HG02981 (cell line): Measurements from ENCODE around the gene BUD31.
A peak's percentile ranks its signal among the peaks of the same experiment; 100 is the strongest.
"Not testable (repeated sequence)": the region's sequence is repeated elsewhere in the genome, so short reads cannot be mapped to it uniquely, and the experiment has no call there.

ENCODE experiments used
- ATAC-seq: cut with Tn5 transposase; IDR thresholded peaks from one replicate; pipeline ENCODE4 v1.9.1; 2021; ENCODE audit warnings: mild to moderate bottlenecking, moderate library complexity; ENCODE audit not compliant: unreplicated experiment

The BUD31 gene

DNA sequence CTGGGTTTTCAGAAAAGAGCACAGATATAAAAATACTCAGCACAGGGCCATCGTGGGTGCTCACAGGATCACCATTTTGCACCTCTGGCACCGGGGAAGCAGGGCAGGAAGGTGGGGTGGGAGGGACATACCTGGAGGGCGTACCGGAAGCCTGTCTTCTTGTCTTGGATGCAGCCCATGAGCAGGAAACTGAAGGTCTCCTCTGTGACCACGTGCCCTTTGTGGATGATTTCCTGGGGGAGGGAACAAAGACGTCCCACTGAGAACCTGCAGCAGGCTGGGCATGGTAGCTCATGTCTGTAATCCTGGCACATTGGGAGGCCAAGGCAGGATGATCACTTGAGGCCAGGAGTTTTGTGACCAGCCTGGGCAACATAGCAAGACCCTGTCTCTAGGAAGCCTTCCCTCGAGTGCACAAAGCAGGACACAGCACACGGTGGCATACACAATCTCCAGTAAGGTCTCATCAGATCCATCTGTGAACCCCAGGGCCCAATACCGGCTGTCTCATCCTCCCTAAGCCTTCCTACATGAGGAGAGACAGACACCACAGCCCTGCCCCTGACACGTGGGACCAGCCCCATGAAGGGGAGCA, 20.3 kb downstream of the BUD31 start:
- ATAC-seq: no peak

DNA sequence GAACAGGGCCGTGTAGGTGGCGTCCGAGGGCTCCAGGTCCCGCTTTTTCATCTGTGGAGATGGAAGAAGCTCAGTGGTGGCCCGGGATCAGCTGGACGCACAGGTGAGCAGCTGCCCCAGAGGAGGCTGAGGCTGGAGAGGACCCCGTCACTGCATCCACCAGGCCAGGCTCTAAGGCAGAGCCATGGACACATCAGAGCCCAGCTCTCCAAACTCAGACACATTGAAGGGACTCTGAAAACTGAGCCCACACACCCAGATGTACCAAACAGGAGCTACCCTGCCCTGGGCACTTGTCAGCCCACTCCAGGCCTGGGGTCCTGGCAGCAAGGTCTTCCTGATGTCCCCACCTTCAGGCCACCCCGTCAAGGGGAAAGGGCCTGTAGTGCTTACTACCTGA, 21.0 kb downstream of the BUD31 start:
- no peak for ATAC-seq

DNA sequence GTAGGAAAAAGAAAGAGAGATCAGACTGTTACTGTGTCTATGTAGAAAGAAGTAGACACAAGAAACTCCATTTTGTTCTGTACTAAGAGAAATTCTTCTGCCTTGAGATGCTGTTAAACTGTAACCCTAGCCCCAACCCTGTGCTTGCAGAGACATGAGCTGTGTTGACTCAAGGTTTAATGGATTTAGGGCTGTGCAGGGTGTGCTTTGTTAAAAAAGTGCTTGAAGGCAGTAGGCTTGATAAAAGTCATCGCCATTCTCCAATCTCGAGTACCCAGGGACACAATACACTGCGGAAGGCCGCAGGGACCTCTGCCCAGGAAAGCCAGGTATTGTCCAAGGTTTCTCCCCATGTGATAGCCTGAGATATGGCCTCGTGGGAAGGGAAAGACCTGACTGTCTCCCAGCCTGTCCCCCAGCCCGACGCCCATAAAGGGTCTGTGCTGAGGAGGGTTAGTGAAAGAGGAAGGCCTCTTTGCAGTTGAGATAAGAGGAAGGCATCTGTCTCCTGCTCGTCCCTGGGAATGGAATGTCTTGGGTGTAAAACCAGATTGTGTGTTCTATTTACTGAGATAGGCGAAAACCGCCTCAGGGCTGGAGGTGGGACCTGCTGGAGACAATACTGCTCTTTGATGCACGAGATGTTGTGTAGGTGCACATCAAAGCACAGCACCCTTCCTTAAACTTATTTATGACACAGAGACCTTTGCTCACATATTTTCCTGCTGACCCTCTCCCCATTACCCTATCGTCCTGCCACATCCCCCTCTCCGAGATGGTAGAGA, 23.2 kb downstream of the BUD31 start:
- ATAC-seq: not testable (repeated sequence)

DNA sequence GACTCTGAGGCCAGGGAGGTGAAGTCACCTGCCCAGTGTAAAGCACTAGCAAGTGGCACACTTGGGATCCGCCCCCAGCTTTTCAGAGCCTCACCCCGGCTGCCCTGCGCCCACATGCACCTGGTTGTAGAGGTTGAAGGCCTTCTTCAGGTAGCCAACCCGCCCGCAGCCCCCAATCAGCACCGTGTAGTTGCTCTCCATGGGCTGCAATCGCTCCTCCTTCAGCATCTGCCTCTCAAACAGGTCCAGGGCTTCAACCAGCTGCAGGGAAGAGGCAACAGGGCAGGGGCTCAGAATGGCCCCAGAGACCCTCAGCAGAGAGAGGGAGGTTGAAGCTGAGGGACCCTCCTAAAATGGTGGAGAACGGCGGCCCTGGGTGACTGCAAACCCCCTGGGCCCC, 24.4 kb downstream of the BUD31 start:
- ATAC-seq: no peak

DNA sequence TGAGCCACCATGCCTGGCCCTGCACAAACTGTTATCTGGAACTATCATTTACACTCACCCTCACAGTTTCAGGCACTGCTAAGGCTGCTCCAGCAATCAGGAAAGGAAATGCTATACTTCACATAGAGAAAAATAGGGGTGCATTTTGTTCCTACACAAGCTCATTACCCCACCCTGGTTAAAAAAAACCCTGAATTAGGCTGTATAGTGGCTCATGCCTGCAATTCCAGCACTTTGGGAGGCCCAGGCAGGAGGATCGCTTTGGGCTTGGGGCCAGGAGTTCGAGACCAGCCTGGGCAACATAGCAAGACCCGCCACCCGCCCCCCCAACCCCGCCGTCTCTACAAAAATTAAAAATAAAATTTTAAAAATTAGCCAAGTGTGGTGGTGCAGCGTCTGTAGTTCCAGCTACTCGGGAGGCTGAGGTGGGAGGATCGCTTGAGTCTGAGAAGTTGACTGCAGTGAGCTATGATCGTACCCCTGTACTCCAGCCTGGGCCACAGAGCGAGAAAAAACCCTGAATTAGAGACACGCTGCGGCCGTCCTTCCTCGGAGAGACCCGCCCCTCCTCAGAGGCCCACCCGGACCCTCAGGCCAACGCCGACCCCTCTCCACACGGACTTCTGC, 29.3 kb downstream of the BUD31 start:
- peak; percentile 3 for ATAC-seq

DNA sequence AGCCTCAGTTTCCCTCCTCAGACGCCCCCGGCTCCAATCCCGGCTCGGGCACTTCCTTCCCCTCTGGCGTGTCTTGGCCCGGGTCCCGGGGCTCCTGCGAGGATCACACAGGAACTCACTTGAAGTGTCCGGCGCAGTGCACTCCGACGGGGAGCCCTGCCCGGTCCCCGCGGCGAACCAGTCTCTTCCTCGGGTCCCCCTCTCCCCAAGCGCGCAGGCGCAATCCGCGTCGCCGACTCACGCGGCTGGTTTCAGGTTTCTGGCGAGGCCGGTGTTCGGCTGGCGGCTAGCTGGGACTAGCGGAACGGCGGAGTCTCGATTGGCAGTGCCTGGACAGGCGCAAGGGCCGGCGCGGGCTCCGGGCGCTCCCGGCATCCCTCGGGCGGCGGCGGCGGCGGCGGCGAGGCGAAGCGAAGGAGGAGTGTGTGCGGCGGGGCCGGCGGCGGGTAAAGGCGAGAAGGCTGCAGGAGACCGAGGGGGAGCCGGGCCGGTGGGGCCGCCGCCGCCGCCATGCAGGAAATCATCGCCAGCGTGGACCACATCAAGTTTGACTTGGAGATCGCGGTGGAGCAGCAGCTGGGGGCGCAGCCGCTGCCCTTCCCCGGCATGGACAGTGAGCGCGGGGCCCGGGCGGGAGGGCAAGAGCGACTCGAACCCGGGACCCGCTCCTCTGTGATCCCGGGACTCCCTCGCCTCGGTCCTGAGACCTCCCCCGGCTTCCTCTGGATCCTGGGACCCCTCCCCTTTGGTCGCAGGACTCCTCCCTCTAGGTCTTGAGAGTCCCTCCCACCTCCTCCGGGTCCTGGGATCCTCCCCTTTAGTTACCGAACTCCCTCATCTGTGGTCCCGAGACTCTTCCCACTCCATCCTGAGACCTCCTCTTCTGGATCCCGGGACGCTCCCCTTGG, 30.1 kb downstream of the BUD31 start, which contains the start of the genes CPSF4 and PTCD1:
Gene CPSF4, plus strand, starts transcription at position 371 of the 908 bp plus-strand sequence. Its CDS starts 140 bp downstream, at position 511.
Gene PTCD1, minus strand, starts transcription at position 226 of the 908 bp plus-strand sequence. CDS start 3,556 bp downstream, outside the sequence.
- peak; percentile 93 for ATAC-seq

DNA sequence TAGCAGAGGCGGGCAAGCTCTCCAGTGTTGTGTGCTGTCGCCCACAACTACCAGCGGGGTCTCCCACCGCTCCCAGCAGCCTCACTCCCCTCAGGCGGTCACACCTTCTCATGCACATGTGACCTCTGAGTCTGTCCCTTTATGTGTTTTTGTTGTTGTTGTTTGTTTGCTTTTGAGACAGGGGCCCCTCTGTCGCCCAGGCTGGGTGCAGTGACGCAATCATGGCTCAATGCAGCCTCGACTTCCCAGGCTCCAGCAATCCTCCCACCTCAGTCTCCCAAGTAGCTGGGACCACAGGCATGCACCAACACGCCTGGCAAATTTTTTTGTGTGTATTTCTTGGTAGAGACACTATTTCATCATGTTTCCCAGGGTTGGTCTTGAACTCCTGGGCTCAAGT, 31.4 kb downstream of the BUD31 start:
- ATAC-seq: no peak

DNA sequence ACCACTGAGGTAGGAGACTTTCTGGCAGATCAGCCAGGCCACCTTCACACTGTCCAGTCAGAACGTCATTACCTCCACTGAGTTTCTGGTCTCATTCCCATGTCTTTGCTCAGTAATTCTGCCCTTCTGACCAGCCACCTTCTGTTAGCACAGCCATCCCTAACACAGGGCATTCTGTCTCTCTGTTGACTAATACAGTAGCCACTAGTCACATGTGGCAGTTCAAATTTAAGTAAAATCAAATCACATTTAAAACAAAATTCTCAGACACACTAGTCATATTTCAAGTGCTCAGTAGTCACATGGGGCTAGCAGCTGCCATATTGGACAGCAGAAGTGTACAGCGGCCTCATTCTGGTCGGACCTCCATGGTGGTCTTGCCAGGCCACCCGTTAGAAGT, 37.3 kb downstream of the BUD31 start:
- no peak for ATAC-seq

DNA sequence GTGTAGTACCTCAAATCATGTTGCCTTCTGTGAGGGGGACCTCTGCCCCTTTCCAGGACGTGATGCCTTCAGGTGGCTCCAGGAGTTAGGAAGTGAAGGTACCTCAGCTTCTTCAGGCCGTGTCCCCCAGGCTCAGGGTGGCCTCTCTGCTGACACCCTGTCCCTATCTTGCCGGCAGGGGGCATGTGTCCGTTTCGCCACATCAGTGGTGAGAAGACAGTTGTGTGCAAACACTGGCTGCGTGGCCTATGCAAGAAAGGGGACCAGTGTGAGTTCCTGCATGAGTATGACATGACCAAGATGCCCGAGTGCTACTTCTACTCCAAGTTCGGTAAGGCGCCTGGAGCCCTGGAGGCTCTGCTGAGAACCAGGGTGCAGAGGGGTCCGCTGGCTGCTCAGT, 39.2 kb downstream of the BUD31 start:
- ATAC-seq: no peak

DNA sequence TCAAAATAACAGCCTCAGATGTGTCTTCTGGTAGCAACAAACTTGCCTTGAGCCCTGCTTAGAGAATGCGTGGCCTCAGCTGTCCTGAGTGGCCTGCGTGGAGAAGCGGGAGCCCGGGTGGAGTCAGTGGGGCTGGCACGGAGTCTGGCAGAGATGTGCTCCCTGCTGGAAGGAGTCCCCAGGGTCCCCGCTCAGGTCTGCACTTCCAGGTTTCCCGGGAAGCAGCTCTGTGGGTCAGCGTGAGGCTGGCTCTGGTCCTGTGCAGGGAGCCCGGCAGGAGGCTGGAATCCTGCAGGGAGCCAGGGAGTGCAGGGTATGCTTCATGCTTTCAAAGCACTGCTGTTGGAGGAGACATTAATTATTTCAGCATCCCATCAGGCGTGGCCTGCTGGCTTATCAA, 40.1 kb downstream of the BUD31 start:
- ATAC-seq: no peak

DNA sequence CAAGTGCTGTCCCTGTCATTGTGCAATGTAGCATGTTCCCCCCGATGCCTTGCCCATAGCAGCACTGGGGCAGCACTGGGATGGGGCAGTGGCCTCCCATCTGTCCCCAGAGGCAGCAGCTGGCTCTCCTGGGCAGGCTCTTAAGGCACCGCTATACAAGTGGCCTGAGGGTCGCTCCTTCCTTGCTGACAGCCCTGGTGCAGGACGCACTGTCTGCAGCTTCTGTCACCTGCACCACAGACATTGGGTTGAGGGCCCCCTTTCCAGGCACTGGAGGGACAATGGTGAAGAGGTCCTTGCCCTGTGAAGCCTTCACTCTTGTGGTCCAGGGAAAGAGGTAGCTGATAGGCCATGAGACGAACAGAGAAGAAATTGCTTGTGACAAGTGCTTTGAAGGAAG, 40.6 kb downstream of the BUD31 start:
- no peak for ATAC-seq

DNA sequence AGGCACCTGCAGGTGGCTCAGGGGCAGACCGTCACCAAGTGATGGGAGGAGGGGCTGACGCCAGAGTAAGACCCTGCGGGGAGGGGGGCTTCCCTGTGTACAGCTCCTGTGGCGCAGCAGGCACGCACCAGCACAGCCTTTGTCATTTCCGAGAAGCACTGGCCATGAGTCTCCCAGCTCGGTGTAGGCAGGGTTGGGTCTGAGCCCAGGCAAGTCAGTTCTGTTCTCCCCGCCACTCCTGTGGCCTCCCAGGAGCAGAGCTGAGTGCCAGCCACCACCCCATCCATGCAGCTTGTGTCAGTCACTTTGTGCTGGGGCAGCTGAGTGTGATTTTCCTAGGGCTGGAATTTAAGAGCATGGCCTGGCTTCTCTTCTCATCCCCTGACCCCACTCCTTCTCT, 43.2 kb downstream of the BUD31 start:
- no peak for ATAC-seq

DNA sequence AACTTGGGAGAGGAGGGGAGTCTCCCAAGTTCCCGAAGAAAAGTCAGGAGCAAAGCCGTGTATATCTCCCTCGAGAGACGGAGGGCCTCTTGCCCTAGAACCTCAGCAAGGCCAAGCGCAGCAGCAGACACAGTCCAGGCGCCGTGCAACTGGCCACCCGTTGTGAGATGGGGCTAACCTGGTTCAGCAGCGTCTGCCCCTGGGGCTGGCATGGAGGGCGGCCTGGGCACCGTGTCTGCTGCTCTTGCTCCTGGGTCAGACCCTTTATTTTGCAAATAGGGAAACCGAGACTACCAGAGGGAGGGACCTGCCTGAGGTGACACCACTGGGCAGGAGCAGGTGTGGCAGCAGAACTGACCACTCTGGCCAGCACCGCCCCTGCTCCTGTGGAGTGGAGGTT, 43.8 kb downstream of the BUD31 start:
- no peak for ATAC-seq

DNA sequence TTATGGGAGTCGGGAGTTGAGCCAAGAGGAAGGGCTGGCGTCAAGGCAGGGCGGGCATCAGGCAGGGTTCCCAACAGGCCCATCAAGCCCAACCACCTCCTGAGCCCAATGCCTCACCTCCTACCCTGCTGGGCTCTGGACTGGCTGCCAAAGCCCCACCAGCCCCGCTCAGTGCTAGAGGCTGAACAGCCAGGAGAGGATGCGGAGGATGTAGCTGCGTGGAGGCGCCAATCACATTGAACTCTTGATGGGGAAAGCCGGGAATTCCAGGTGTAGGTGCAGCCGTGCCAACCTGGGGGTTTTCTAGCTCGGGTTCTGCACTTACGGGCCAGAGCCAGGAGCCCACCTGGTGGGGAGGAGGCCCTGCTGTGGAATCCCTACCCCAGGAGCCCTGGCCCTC, 44.3 kb downstream of the BUD31 start:
- no peak for ATAC-seq

DNA sequence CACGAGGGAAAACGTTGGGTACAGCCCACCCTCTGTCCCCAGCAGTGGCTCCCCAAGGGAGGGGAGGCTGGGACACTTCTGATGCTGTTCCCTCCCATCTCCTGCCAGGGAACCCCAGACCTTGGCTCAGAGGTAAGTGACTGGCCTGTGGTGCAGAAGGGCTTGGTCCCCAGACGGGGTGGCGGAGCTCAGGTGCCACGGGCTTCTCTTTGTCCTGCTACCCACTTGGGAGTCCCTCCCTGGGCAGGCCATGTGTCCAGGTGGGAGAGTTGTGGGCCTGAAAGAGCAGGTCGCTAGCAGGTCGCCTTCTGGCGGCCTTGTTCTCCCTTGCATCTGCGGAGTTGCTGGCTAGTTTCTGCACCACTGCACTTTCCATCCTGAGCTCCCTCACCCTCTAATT, 47.1 kb downstream of the BUD31 start:
- no peak for ATAC-seq

DNA sequence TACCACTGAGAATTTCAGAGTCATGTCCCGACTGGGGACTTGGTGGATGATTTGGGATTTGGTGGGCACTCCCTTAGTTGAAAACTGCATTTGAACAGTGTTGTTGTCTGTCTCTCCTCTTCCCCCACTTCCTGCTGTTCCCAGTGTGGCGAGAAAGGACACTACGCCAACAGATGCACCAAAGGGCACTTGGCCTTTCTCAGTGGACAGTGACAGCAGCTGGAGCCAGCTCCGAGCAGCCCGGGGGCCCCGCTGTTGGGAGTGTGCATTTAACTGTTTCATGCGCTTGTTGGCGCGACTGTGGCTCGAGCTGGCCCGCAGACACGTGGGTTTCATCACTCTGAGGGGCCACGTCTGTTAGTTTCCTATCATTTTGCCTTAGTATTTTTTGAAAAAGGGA, 47.5 kb downstream of the BUD31 start:
- no peak for ATAC-seq

DNA sequence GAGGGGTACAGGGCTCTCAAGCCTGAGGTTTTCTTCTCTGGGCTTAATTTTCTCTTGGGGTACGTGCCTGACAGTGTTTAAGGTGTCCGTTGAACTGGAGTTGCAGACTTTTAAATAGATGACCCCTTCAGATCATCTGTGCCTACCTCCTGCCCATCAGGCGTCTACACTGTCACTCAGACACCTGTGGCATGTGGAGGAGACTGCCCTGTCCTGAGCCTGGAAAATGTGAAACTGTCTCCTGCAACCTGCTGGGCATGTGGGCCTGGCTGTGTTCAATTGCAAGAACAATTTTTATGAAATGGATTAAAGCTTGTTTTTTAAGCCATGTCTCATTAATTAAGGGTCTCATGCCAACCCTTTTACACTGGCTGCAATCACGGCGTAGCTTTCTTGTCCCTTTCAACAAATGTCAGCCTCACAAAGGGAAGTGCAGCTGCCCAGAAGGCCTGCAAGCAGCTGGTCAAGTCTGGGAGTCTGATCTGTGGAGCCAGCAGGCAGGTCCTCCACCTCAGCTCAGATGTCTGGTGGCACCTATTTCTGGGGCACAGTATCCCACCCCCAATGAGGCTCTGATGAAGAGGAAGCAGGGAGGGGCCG, 48.4 kb downstream of the BUD31 start:
- no peak for ATAC-seq

DNA sequence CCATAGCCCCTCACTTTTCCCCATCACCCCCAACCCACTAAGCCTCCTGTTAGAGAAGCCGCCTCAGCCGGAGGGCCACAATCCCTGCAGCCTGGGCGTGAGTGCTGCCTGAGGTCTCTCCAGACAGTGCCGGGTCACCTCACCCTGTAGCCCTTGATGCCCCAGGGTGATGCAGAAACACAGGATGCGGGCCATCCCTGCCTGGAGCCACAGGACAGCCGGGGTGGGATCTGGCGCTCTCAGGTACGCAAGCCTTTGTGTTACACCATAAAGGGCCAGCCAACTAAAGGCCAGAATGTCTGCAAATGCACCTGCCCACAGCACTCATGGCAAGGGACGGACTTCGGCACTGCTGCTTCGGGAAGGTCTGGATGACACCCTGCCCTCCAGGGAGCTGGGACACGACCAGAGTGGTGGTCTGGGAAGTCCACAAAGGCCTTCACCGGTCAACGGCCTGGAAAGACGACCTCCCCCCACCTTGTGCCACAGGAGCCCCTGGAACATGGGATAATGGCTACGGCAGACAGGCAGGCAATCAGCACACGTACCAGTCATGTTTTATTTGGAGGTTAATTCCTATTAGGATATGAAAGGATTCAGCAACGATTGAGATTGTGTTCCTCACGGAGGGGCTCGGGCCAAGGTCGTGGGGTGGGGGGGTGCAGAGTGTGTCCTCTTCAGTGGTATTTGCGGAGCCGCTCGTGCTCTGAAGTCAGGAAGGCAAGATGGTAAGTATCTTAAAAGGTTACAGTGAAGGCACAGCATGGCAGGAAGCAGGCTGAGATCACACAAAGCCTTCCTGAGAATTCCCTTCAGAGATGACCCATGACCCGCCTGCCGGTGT, 49.1 kb downstream of the BUD31 start:
- ATAC-seq: no peak

DNA sequence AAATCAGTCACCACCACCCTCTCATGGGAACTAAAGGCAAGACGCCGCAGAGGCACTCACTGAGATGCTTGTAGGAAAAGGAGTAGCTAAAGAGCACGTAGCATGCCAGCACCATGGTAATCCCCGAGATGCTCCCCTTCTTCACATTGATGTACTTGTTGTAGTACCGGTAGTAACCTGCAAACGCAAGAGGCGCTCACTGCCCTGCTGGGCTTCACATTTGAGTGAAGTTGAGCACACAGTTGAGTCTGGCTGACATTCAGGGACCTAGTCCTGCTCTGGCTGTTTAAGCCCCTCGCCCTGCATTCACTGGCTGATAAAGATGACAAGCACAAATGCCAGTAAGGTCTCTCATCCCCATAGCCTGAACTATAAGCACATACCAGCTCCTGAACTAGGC, 50.3 kb downstream of the BUD31 start:
- no peak for ATAC-seq

DNA sequence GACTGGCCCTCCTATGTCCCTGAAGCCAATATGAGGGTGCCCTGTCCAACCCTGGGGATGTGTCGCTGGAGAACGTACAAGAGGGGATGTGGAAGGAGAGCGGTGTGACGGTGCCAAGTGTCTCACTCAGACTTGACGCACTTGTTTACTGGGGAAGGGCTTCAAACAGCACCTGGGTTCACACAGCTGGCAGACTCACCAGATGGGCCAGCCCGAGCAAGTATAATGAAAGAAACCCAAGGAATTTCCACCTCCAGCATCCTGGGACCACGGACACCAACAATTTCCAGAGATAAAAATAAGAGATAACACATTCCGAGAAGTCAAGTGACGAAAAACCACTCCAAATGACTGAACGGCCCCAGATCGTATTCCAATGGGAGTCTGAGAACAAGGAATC, 51.9 kb downstream of the BUD31 start:
- ATAC-seq: no peak
